ENCODE results near the gene IRF1. TPM values are rescaled to one million over a fixed set of nuclear protein-coding genes. Genes with fewer than 3 reads are reported as not detected.

IRF1 gene
- total RNA-seq, 1 experiment from 2014 or later = 30.1 TPM

DNA sequence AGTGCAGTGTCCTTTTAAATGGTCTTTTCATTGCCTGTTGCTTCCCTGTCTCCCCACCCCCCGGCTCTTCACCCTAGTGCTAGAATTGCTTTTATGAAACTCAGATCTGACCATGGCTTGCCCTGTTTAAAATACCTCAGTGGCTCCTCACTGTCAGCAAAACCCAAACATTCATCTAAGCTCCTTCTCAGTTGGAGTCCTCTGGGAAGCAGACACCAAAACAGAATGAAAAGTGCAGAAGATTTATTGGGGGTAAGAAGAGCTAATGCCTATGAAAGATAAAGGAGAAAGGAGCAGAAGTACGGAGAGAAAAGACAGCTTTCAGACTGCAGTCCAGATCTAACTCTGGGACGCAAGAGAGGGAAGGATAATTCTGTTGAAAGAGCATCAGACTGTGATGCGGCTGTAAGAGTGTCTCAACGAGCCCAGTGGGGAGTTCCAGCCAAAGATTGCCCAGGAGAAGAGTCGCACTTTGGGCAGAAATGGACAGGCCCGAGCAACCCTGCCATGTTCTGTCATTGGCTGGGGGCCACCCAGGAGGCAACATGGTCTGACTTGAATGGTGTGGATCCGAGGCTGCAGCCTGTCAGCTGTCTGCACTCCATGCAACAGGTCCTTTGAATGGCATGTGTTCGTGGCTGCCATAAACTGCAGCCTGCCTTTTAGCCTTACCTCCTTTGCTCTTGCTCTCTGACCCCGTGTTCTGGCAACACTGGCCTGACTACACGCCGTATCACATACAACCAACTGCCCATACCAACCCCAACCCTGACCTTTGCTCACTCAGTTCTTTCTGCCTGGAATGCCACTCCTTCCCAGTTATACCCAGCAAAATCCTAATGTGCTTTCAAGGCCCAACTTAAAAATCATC lies 55.9 kb downstream of the IRF1 start:
- Histone ChIP-seq H3K4me1 (ENCODE audit: control insufficient read depth in 1 of 2, insufficient read depth in 2 of 2, low read length in 2 of 2) (peaks cover 7 to 22% of the 10 kb centered on the region in 2 experiments; a peak in 3 of 4 replicates), H3K27me3 (ENCODE audit: insufficient read depth, low read length) (no peaks in the 10 kb centered on the region), H3K36me3 (ENCODE audit: control insufficient read depth in 1 of 2, insufficient read depth in 2 of 2, low read length in 2 of 2) (no peaks in the 10 kb centered on the region), H3K27ac (ENCODE audit: low read depth, low read length) (no peak overlapping the region), H3K79me2 (ENCODE audit: insufficient read depth, low read length) (no peaks in the 10 kb centered on the region), H3K4me2 (ENCODE audit: low read length) (no peak overlapping the region), H3K9me2 (ENCODE audit: insufficient read depth) (no peaks in the 10 kb centered on the region), H3K9me3 (ENCODE audit: control insufficient read depth in 1 of 2, insufficient read depth in 1 of 2, low read depth in 1 of 2, low read length in 2 of 2) (no peaks in the 10 kb centered on the region), H4K20me1 (ENCODE audit: insufficient read depth) (no peaks in the 10 kb centered on the region), H2AFZ (ENCODE audit: low read depth, low read length, poor library complexity, severe bottlenecking) (no peak overlapping the region), H3K9ac (ENCODE audit: low read length) (no peak overlapping the region), H3K4me3 (replicated peaks in 1 of 2; ENCODE audit: low read depth in 1 of 2, low read length in 2 of 2) (no peak overlapping the region)
- DNase-seq (ENCODE audit: low read depth, low spot score) = no peak
- ChIA-PET POLR2A (interaction anchor here (2.3 kb wide), 1 partner anchor 8 kb away, joined by 7 read pairs; no protein-coding TSS in a partner anchor), CTCF (no interaction called here), RAD21 (ENCODE audit: low non-redundant PET in 1 of 2, low total read pairs in 2 of 2, uncharacterized antibody in 2 of 2, unreplicated experiment in 2 of 2) (no interaction called here)
- intact Hi-C loops (cut with micrococcal nuclease) = no loop called here
- ATAC-seq = no peak
- BruUV-seq (replicated peaks) = no TSS peak
- no peak for TF ChIP-seq YY1 (IDR thresholded peaks at IDR 0.05; ENCODE audit: extremely low read depth, insufficient replicate concordance, low read depth, low read length)
- no peak for TF ChIP-seq POLR2A (IDR thresholded peaks at IDR 0.05; ENCODE audit: borderline replicate concordance, extremely low read depth, insufficient read depth, insufficient read length)
- TF ChIP-seq RAD21 (IDR thresholded peaks at IDR 0.05; ENCODE audit: low read depth) = no peak
- TF ChIP-seq, protein P1, sequence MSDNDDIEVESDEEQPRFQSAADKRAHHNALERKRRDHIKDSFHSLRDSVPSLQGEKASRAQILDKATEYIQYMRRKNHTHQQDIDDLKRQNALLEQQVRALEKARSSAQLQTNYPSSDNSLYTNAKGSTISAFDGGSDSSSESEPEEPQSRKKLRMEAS (IDR thresholded peaks at IDR 0.05) = no peak
- TF ChIP-seq FOSL1 (IDR thresholded peaks at IDR 0.05; ENCODE audit: low read depth) = no peak
- TF ChIP-seq, protein P2, sequence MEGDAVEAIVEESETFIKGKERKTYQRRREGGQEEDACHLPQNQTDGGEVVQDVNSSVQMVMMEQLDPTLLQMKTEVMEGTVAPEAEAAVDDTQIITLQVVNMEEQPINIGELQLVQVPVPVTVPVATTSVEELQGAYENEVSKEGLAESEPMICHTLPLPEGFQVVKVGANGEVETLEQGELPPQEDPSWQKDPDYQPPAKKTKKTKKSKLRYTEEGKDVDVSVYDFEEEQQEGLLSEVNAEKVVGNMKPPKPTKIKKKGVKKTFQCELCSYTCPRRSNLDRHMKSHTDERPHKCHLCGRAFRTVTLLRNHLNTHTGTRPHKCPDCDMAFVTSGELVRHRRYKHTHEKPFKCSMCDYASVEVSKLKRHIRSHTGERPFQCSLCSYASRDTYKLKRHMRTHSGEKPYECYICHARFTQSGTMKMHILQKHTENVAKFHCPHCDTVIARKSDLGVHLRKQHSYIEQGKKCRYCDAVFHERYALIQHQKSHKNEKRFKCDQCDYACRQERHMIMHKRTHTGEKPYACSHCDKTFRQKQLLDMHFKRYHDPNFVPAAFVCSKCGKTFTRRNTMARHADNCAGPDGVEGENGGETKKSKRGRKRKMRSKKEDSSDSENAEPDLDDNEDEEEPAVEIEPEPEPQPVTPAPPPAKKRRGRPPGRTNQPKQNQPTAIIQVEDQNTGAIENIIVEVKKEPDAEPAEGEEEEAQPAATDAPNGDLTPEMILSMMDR (IDR thresholded peaks at IDR 0.05 in 2 of 3, conservative IDR thresholded peaks at IDR 0.05 in 1 of 3; ENCODE audit: borderline replicate concordance in 1 of 3, insufficient read depth in 1 of 3, low read depth in 2 of 3, low read length in 2 of 3) = no peak
- TF ChIP-seq, protein P3, sequence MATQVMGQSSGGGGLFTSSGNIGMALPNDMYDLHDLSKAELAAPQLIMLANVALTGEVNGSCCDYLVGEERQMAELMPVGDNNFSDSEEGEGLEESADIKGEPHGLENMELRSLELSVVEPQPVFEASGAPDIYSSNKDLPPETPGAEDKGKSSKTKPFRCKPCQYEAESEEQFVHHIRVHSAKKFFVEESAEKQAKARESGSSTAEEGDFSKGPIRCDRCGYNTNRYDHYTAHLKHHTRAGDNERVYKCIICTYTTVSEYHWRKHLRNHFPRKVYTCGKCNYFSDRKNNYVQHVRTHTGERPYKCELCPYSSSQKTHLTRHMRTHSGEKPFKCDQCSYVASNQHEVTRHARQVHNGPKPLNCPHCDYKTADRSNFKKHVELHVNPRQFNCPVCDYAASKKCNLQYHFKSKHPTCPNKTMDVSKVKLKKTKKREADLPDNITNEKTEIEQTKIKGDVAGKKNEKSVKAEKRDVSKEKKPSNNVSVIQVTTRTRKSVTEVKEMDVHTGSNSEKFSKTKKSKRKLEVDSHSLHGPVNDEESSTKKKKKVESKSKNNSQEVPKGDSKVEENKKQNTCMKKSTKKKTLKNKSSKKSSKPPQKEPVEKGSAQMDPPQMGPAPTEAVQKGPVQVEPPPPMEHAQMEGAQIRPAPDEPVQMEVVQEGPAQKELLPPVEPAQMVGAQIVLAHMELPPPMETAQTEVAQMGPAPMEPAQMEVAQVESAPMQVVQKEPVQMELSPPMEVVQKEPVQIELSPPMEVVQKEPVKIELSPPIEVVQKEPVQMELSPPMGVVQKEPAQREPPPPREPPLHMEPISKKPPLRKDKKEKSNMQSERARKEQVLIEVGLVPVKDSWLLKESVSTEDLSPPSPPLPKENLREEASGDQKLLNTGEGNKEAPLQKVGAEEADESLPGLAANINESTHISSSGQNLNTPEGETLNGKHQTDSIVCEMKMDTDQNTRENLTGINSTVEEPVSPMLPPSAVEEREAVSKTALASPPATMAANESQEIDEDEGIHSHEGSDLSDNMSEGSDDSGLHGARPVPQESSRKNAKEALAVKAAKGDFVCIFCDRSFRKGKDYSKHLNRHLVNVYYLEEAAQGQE (IDR thresholded peaks at IDR 0.05; ENCODE audit: low read depth) = no peak
- TF ChIP-seq EZH2phosphoT487 (IDR thresholded peaks at IDR 0.05; ENCODE audit: borderline replicate concordance) = no peak
- no peak for TF ChIP-seq EZH2 (IDR thresholded peaks at IDR 0.05)
- no peak for TF ChIP-seq EGR1 (IDR thresholded peaks at IDR 0.05; ENCODE audit: low read depth)
- no peak for TF ChIP-seq POLR2AphosphoS5 (IDR thresholded peaks at IDR 0.05; ENCODE audit: low read depth, low read length)
- TF ChIP-seq ELF1 (IDR thresholded peaks at IDR 0.05; ENCODE audit: borderline replicate concordance, low read depth) = no peak
- TF ChIP-seq JUND (IDR thresholded peaks at IDR 0.05) = no peak
- TF ChIP-seq ZNF274 (IDR thresholded peaks at IDR 0.05; ENCODE audit: low read depth, low read length) = no peak
- no peak for TF ChIP-seq SIN3A (IDR thresholded peaks at IDR 0.05; ENCODE audit: low read depth)
- TF ChIP-seq TCF7L2 (IDR thresholded peaks at IDR 0.05; ENCODE audit: borderline replicate concordance, extremely low read depth, insufficient read depth, insufficient read length) = no peak
- TF ChIP-seq ZFX (IDR thresholded peaks at IDR 0.05) = no peak
- no peak for TF ChIP-seq CBX3 (IDR thresholded peaks at IDR 0.05; ENCODE audit: low read depth)

Data from HCT116 (cell line).